GM19099 (cell line): Measurements from ENCODE around the gene CD300A.

Experiments
- POLR2A ChIP-seq: IDR thresholded peaks from 3 replicates; pipeline ENCODE4 v1.6.1; 2011; ENCODE audit warnings: low read depth; ENCODE audit not compliant: insufficient read length; ENCODE audit errors: extremely low read depth

The CD300A gene

GRCh38 chr17:74530831-74531150 is 64.4 kb downstream of the CD300A start:
- no peak for TF ChIP-seq POLR2A

- TF ChIP-seq POLR2A = no peak
These were observed 64.9 kb downstream of the CD300A start, which contains the start of gene CD300LB for GRCh38 chr17:74531231-74531761. TSS of gene CD300LB (minus strand) at chr17:74531475. CDS start at chr17:74531350, 125 bp downstream.

- TF ChIP-seq POLR2A = no peak
These were observed 65.7 kb downstream of the CD300A start for GRCh38 chr17:74532115-74532514.
